ENCODE data around the gene AURKAIP1. TPM values are rescaled to one million over a fixed set of nuclear protein-coding genes. Genes with fewer than 3 reads are reported as not detected.

Gene AURKAIP1
- total and polyA plus RNA-seq, 2 of the 4 experiments (the other 2 are of a cell fraction), result 45.7 to 107 TPM

GRCh38 chr1:1328254-1328653 lies 46.8 kb downstream of the AURKAIP1 start:
- Histone ChIP-seq H2AK5ac (ENCODE audit: low read depth, low read length) (no peak overlapping the region), H2BK20ac (ENCODE audit: low read depth, low read length) (no peak overlapping the region), H2BK120ac (ENCODE audit: low read depth, low read length) (no peak overlapping the region), H3K9ac (ENCODE audit: low read depth, low read length) (no peak overlapping the region), H4K5ac (ENCODE audit: low read depth, low read length) (no peak overlapping the region), H3K14ac (replicated peaks; ENCODE audit: low read depth, low read length) (no peak overlapping the region), H3K9me3 (ENCODE audit: control insufficient read depth, insufficient read depth, low read length) (no peaks in the 10 kb centered on the region), H3K18ac (ENCODE audit: low read depth, low read length) (no peak overlapping the region), H3K36me3 (ENCODE audit: control insufficient read depth, insufficient read depth, low read length) (peaks cover 3% of the 10 kb centered on the region), H3K4me2 (ENCODE audit: low read depth, low read length) (no peak overlapping the region), H2AFZ (replicated peaks; ENCODE audit: low read length, poor library complexity) (no peak overlapping the region), H2BK5ac (ENCODE audit: low read depth, low read length, poor library complexity, severe bottlenecking) (no peak overlapping the region), H4K91ac (ENCODE audit: insufficient read depth, low read depth, low read length) (no peak overlapping the region), H3K56ac (ENCODE audit: extremely low read depth, insufficient read depth, low read length) (no peak overlapping the region), H3K27ac (ENCODE audit: insufficient read depth, low read length) (no peak overlapping the region), H2BK15ac (ENCODE audit: low read depth, low read length) (no peak overlapping the region), H3K4ac (ENCODE audit: low read depth, low read length) (no peak overlapping the region), H3K9me1 (ENCODE audit: insufficient read depth, low read length) (peaks cover 9% of the 10 kb centered on the region), H4K8ac (ENCODE audit: low read depth in 2 of 2, low read length in 2 of 2) (no peak overlapping the region), H3K79me1 (ENCODE audit: low read depth in 1 of 2, low read length in 2 of 2) (peaks cover 7 to 34% of the 10 kb centered on the region in 2 experiments; a peak in 2 of 4 replicates), H2AK9ac (replicated peaks; ENCODE audit: low read depth, low read length, poor library complexity) (no peak overlapping the region), H3K23ac (ENCODE audit: low read depth, low read length) (no peak overlapping the region), H3K27me3 (ENCODE audit: control insufficient read depth, insufficient read depth, low read length) (no peaks in the 10 kb centered on the region), H4K20me1 (ENCODE audit: insufficient read depth, low read length) (peaks cover 29% of the 10 kb centered on the region), H3K4me3 (ENCODE audit: insufficient read depth, low read depth, low read length) (no peak overlapping the region), H3K4me1 (ENCODE audit: control insufficient read depth, insufficient read depth, low read length) (peaks cover 5% of the 10 kb centered on the region; the same call in 1 of the 2 replicates)
- no peak for ATAC-seq (ENCODE audit: low read depth)
- DNase-seq, result no peak
- in situ Hi-C loops (cut with MboI; ENCODE audit: low sequenced_read_pairs), result no loop called here
- POLR2A ChIA-PET (ENCODE audit: unreplicated experiment), result no interaction called here
- intact Hi-C loops (cut with micrococcal nuclease), result no loop called here
- no TSS peak for BruUV-seq (replicated peaks)
- dilution Hi-C loops (cut with HindIII; ENCODE audit: low sequenced_read_pairs, unreplicated experiment), result no loop called here
- WGBS, 2 experiments (ENCODE audit: extremely low coverage in 2 of 2, insufficient read length in 1 of 2), result 90% methylated on average over 12 of the region's 15 CpGs; no CpG with 5 or more reads in 1 of the 2 experiments
- CTCF ChIA-PET, result no interaction called here
- TF ChIP-seq CEBPB (IDR thresholded peaks at IDR 0.05; ENCODE audit: low read depth, low read length), result no peak
- TF ChIP-seq ELK1 (IDR thresholded peaks at IDR 0.05; ENCODE audit: borderline replicate concordance, low read depth, low read length), result no peak
- no peak for TF ChIP-seq FOS (IDR thresholded peaks at IDR 0.05; ENCODE audit: low read depth, low read length)
- no peak for TF ChIP-seq MXI1 (IDR thresholded peaks at IDR 0.05; ENCODE audit: borderline replicate concordance, low read depth, low read length)
- no peak for TF ChIP-seq MAFK (IDR thresholded peaks at IDR 0.05; ENCODE audit: low read depth, low read length)
- no peak for TF ChIP-seq BHLHE40 (IDR thresholded peaks at IDR 0.05; ENCODE audit: low read depth, low read length)
- no peak for TF ChIP-seq NFE2L2 (IDR thresholded peaks at IDR 0.05; ENCODE audit: low read depth, low read length)
- no peak for TF ChIP-seq USF2 (IDR thresholded peaks at IDR 0.05; ENCODE audit: low read depth, low read length)
- TF ChIP-seq SMC3 (IDR thresholded peaks at IDR 0.05; ENCODE audit: low read depth, low read length), result no peak
